ENCODE measurements around the gene BLMH.

Gene BLMH

DNA sequence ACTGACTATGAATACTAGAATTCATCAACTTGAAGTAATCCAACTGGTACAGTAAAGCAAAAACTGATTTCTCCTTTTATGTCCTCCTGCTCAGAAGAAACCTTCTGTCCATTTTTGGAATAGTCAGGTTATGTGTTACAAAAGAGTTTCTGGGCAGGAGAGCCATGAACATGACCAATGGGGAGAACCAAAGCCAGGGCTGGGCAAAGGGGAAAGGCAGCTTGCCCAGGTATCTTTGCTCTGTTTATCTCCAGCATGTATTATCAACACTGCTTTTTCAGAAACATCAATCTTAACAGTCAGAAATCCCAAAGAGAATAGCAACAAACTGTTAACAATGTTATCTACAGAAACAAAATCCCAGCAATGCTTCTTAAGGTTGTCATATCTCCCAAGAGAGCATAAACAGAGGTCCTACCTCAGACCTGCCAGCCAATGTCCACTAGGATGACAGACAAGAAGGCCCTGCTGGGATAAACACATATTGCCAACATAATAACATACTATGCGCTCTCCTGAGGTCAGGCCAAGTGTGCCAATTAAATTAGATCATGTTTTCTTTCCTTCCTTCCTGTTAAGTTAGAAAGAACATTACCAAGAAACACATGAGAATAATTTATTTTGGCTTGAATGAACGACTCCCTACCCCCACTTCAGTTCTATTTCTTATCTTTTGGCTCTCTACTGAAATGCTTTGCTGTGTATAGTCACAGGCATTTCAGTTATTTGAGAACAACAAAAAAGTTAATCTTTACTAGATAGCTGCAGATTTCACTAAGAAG is 28.0 kb downstream of the BLMH start:
- no peak for TF ChIP-seq CTCF (IDR thresholded peaks at IDR 0.05)
- H3K36me3 ChIP-seq: no peaks in the 10 kb centered on the region
- H3K9me3 ChIP-seq: no peaks in the 10 kb centered on the region
- no peak overlapping the region for H3K4me3 ChIP-seq (ENCODE audit: low read depth in 1 of 2, low read length in 1 of 2)
- H3K27me3 ChIP-seq: no peaks in the 10 kb centered on the region
- no peak overlapping the region for H3K27ac ChIP-seq
- H3K4me1 ChIP-seq (ENCODE audit: control insufficient read depth in 1 of 2, insufficient read depth in 1 of 2, low read depth in 1 of 2, low read length in 1 of 2): no peaks in the 10 kb centered on the region

GRCh38 chr17:30256756-30257506 is 34.8 kb downstream of the BLMH start:
- H3K4me3 ChIP-seq (ENCODE audit: low read depth in 1 of 2, low read length in 1 of 2): no peak overlapping the region
- no peak for TF ChIP-seq CTCF (IDR thresholded peaks at IDR 0.05)
- H3K4me1 ChIP-seq (ENCODE audit: control insufficient read depth in 1 of 2, insufficient read depth in 1 of 2, low read depth in 1 of 2, low read length in 1 of 2): no peaks in the 10 kb centered on the region
- no peak overlapping the region for H3K27ac ChIP-seq
- no peaks in the 10 kb centered on the region for H3K27me3 ChIP-seq
- H3K9me3 ChIP-seq: no peaks in the 10 kb centered on the region
- no peaks in the 10 kb centered on the region for H3K36me3 ChIP-seq

- Histone ChIP-seq H3K4me3 (ENCODE audit: low read depth in 1 of 2, low read length in 1 of 2) (no peak overlapping the region), H3K36me3 (no peaks in the 10 kb centered on the region), H3K4me1 (ENCODE audit: control insufficient read depth in 1 of 2, insufficient read depth in 1 of 2, low read depth in 1 of 2, low read length in 1 of 2) (no peaks in the 10 kb centered on the region), H3K27me3 (no peaks in the 10 kb centered on the region), H3K9me3 (no peaks in the 10 kb centered on the region), H3K27ac (no peak overlapping the region)
- TF ChIP-seq CTCF (IDR thresholded peaks at IDR 0.05): no peak
Measured at GRCh38 chr17:30254150-30254549, 37.6 kb downstream of the BLMH start.

DNA sequence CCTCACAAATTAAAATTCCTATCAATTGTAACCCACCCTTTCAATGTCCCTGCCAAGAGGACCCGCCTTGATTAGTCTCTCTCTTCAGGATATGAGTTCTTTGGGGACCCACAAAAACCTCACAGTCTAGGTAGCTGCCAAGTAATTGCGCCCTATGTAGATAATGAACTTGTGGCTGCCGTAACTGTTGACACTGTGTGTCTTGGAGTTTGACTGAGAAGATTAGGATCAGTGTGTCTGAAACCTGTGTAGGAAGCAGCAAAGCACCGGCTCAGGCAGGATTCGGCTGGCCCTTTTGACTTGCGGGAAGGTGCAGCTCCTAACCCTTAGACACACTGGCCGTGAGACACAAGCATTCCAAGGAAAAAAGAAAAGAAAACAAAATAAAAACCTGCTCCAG is 38.4 kb downstream of the BLMH start:
- peaks cover 6% of the 10 kb centered on the region for H3K36me3 ChIP-seq
- H3K27me3 ChIP-seq: no peaks in the 10 kb centered on the region
- H3K4me3 ChIP-seq (ENCODE audit: low read depth in 1 of 2, low read length in 1 of 2): no peak overlapping the region
- no peak overlapping the region for H3K27ac ChIP-seq
- no peaks in the 10 kb centered on the region for H3K4me1 ChIP-seq (ENCODE audit: control insufficient read depth in 1 of 2, insufficient read depth in 1 of 2, low read depth in 1 of 2, low read length in 1 of 2)
- no peaks in the 10 kb centered on the region for H3K9me3 ChIP-seq
- TF ChIP-seq CTCF (IDR thresholded peaks at IDR 0.05): no peak

GRCh38 chr17:30251931-30252330 is 39.8 kb downstream of the BLMH start:
- Histone ChIP-seq H3K4me3 (ENCODE audit: low read depth in 1 of 2, low read length in 1 of 2) (no peak overlapping the region), H3K36me3 (peaks cover 14% of the 10 kb centered on the region), H3K27ac (no peak overlapping the region), H3K9me3 (no peaks in the 10 kb centered on the region), H3K4me1 (ENCODE audit: control insufficient read depth in 1 of 2, insufficient read depth in 1 of 2, low read depth in 1 of 2, low read length in 1 of 2) (no peaks in the 10 kb centered on the region), H3K27me3 (no peaks in the 10 kb centered on the region)
- TF ChIP-seq CTCF (IDR thresholded peaks at IDR 0.05): no peak
